Astrocyte (in vitro differentiated cells and primary cell): ENCODE data around the gene BCAT1. TPM values are rescaled to one million over a fixed set of nuclear protein-coding genes. Genes with fewer than 3 reads are reported as not detected.

Experiments
- DNase-seq: peaks from one replicate; pipeline ENCODE4 v3.0.0-alpha.2; 2010; ENCODE audit warnings: low read depth
- FAIRE-seq: peaks from 2 replicates; lab custom pipeline; 2011; peaks lifted over from hg19 to GRCh38; lab: Jason Lieb, UNC
- H2AFZ ChIP-seq: 2 replicates; pipeline ENCODE4 v1.6.0; 2012; ENCODE audit warnings: low read depth, low read length, inconsistent platforms
- H3K27ac ChIP-seq: 2 replicates; pipeline ENCODE4 v1.5.1; 2011; ENCODE audit warnings: low read depth, low read length, inconsistent platforms
- H3K27me3 ChIP-seq: 2 replicates; pipeline ENCODE4 v1.6.0; 2011; ENCODE audit warnings: low read length, inconsistent platforms; ENCODE audit not compliant: insufficient read depth
- H3K36me3 ChIP-seq: 2 replicates; pipeline ENCODE4 v1.5.1; 2011; ENCODE audit warnings: low read length, inconsistent platforms; ENCODE audit not compliant: insufficient read depth
- H3K4me1 ChIP-seq: 2 replicates; pipeline ENCODE4 v1.5.1; 2011; ENCODE audit warnings: low read length, inconsistent platforms; ENCODE audit not compliant: insufficient read depth
- H3K4me2 ChIP-seq: 2 replicates; pipeline ENCODE4 v1.6.0; 2012; ENCODE audit warnings: low read length, inconsistent platforms
- H3K4me3 ChIP-seq: 2 replicates; pipeline ENCODE4 v1.5.1; 2011; ENCODE audit warnings: low read depth, mild to moderate bottlenecking, low read length, inconsistent platforms; ENCODE audit not compliant: insufficient read depth
- H3K79me2 ChIP-seq: 2 replicates; pipeline ENCODE4 v1.6.0; 2012; ENCODE audit warnings: mild to moderate bottlenecking, low read length, inconsistent platforms; ENCODE audit not compliant: insufficient read depth
- H3K9ac ChIP-seq: 2 replicates; pipeline ENCODE4 v1.6.0; 2012; ENCODE audit warnings: mild to moderate bottlenecking, low read length, inconsistent platforms
- H3K9me3 ChIP-seq: 2 replicates; pipeline ENCODE4 v1.5.1; 2012; ENCODE audit warnings: low read depth, mild to moderate bottlenecking, low read length, inconsistent platforms; ENCODE audit not compliant: insufficient read depth
- H4K20me1 ChIP-seq: 2 replicates; pipeline ENCODE4 v1.6.0; 2012; ENCODE audit warnings: low read length, inconsistent platforms; ENCODE audit not compliant: insufficient read depth
- H3K27ac Mint-ChIP-seq: one replicate; pipeline ENCODE4 v1.8.0; 2021; ENCODE audit warnings: mild to moderate bottlenecking, mixed read lengths; ENCODE audit not compliant: unreplicated experiment
- H3K27me3 Mint-ChIP-seq: one replicate; pipeline ENCODE4 v1.8.0; 2021; ENCODE audit warnings: low read depth, mixed read lengths; ENCODE audit not compliant: unreplicated experiment
- H3K36me3 Mint-ChIP-seq: one replicate; pipeline ENCODE4 v1.8.0; 2021; ENCODE audit warnings: low read depth, mixed read lengths; ENCODE audit not compliant: unreplicated experiment
- H3K4me1 Mint-ChIP-seq: one replicate; pipeline ENCODE4 v1.8.0; 2021; ENCODE audit warnings: low read depth, mixed read lengths; ENCODE audit not compliant: unreplicated experiment
- H3K4me3 Mint-ChIP-seq: one replicate; pipeline ENCODE4 v1.8.0; 2021; ENCODE audit warnings: mild to moderate bottlenecking, moderate library complexity, mixed read lengths; ENCODE audit not compliant: unreplicated experiment
- H3K9me3 Mint-ChIP-seq: one replicate; pipeline ENCODE4 v1.8.0; 2021; ENCODE audit warnings: mild to moderate bottlenecking, mixed read lengths; ENCODE audit not compliant: unreplicated experiment
- CTCF ChIP-seq: IDR thresholded peaks from 2 replicates; pipeline ENCODE4 v1.5.1; 2011; ENCODE audit warnings: low read depth, mild to moderate bottlenecking, inconsistent platforms, low read length, moderate library complexity; ENCODE audit not compliant: insufficient read depth
- EZH2 ChIP-seq: IDR thresholded peaks from 2 replicates; pipeline ENCODE4 v1.6.1; 2012; ENCODE audit warnings: mild to moderate bottlenecking, low read length, inconsistent platforms; ENCODE audit not compliant: insufficient read depth
- total RNA-seq: library from RNA; stranded (reverse); gene quantifications from 2 replicates; pipeline ENCODE4 v1.2.1, GENCODE V29; 2021

BCAT1 gene
- total RNA-seq, 1 donor from 2014 or later: 476 TPM

- H3K4me3 Mint-ChIP-seq: peak overlapping the region; percentile 24
- TF ChIP-seq EZH2 (no peak), CTCF (no peak)
- peaks cover 25% of the 10 kb centered on the region for H3K36me3 Mint-ChIP-seq
- peak overlapping the region; percentile 35 for H3K9ac ChIP-seq
- H3K79me2 ChIP-seq: no peaks in the 10 kb centered on the region
- H3K27me3 Mint-ChIP-seq: no peaks in the 10 kb centered on the region
- no peaks in the 10 kb centered on the region for H3K9me3 Mint-ChIP-seq
- peak; percentile 93 for DNase-seq
- H3K36me3 ChIP-seq: peaks cover 27% of the 10 kb centered on the region
- peak; percentile 63 for FAIRE-seq
- H3K4me3 ChIP-seq: peak overlapping the region; percentile 19
- H3K4me2 ChIP-seq: peak overlapping the region; percentile 74
- peaks cover 31% of the 10 kb centered on the region for H3K4me1 Mint-ChIP-seq
- peak overlapping the region; percentile 68 for H3K27ac Mint-ChIP-seq
- no peak overlapping the region for H2AFZ ChIP-seq
- H3K27me3 ChIP-seq: no peaks in the 10 kb centered on the region
- H3K9me3 ChIP-seq: no peaks in the 10 kb centered on the region
- H3K4me1 ChIP-seq: peaks cover 20% of the 10 kb centered on the region
- peak overlapping the region; percentile 69 for H3K27ac ChIP-seq
- peaks cover 3% of the 10 kb centered on the region for H4K20me1 ChIP-seq
These were observed 126.6 kb downstream of the BCAT1 start for GRCh38 chr12:24822121-24822899.

- no peaks in the 10 kb centered on the region for H3K27me3 Mint-ChIP-seq
- Histone ChIP-seq H4K20me1 (peaks cover 3% of the 10 kb centered on the region), H2AFZ (no peak overlapping the region), H3K27ac (peak overlapping the region; percentile 69), H3K9ac (peak overlapping the region; percentile 35), H3K9me3 (no peaks in the 10 kb centered on the region), H3K4me3 (peak overlapping the region; percentile 19), H3K79me2 (no peaks in the 10 kb centered on the region), H3K36me3 (peaks cover 29% of the 10 kb centered on the region), H3K4me1 (peaks cover 20% of the 10 kb centered on the region), H3K27me3 (no peaks in the 10 kb centered on the region), H3K4me2 (peak overlapping the region; percentile 74)
- peaks cover 31% of the 10 kb centered on the region for H3K4me1 Mint-ChIP-seq
- peak; percentile 84 for DNase-seq
- H3K36me3 Mint-ChIP-seq: peaks cover 23% of the 10 kb centered on the region
- H3K9me3 Mint-ChIP-seq: no peaks in the 10 kb centered on the region
- no peak overlapping the region for H3K4me3 Mint-ChIP-seq
- TF ChIP-seq CTCF (no peak), EZH2 (no peak)
- no peak for FAIRE-seq
- peak overlapping the region; percentile 11 for H3K27ac Mint-ChIP-seq
These were observed 127.2 kb downstream of the BCAT1 start for GRCh38 chr12:24821691-24822090.

GRCh38 chr12:24820872-24821271 lies 128.0 kb downstream of the BCAT1 start:
- H3K27me3 Mint-ChIP-seq: no peaks in the 10 kb centered on the region
- peak overlapping the region; percentile 69 for H3K27ac ChIP-seq
- H2AFZ ChIP-seq: no peak overlapping the region

More at GRCh38 chr12:24820872-24821271, 128.0 kb downstream of the BCAT1 start:
- H3K4me3 Mint-ChIP-seq: no peak overlapping the region
- Histone ChIP-seq H4K20me1 (peaks cover 3% of the 10 kb centered on the region), H3K9me3 (no peaks in the 10 kb centered on the region), H3K4me3 (no peak overlapping the region), H3K79me2 (no peaks in the 10 kb centered on the region), H3K27me3 (no peaks in the 10 kb centered on the region), H3K4me2 (peak overlapping the region; percentile 74), H3K36me3 (peaks cover 25% of the 10 kb centered on the region), H3K4me1 (peaks cover 20% of the 10 kb centered on the region), H3K9ac (no peak overlapping the region)
- peaks cover 31% of the 10 kb centered on the region for H3K4me1 Mint-ChIP-seq
- peak overlapping the region; percentile 31 for H3K27ac Mint-ChIP-seq
- TF ChIP-seq CTCF (no peak), EZH2 (no peak)
- no peaks in the 10 kb centered on the region for H3K9me3 Mint-ChIP-seq
- FAIRE-seq: no peak
- DNase-seq: peak; percentile 84
- H3K36me3 Mint-ChIP-seq: peaks cover 24% of the 10 kb centered on the region
